Measurements from ENCODE around the gene CCNK. TPM values are rescaled to one million over a fixed set of nuclear protein-coding genes. Genes with fewer than 3 reads are reported as not detected.

The CCNK gene
- total RNA-seq, 2 donors from 2014 or later, result 22.6 to 42.2 TPM

DNA sequence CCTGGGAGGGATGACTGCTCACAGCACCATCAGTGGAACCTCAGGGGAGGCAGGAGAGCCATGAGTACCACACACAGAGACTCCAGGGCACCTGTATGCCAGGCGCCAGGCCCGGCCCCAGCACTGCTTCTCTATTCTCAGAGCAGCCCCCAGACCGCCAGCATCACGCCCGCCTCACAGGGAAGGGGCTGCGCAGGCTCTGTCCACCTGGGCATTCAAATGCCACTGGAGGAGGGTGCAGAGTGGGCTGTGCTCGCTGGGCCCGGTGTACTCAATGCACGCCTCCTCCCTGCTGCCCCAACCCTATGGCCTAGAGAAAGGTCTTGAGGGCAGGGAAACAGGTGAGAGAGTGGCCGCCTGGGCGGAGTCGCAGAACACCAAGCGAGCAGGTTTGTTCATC is 79.2 kb downstream of the CCNK start:
- TF ChIP-seq, protein P1, sequence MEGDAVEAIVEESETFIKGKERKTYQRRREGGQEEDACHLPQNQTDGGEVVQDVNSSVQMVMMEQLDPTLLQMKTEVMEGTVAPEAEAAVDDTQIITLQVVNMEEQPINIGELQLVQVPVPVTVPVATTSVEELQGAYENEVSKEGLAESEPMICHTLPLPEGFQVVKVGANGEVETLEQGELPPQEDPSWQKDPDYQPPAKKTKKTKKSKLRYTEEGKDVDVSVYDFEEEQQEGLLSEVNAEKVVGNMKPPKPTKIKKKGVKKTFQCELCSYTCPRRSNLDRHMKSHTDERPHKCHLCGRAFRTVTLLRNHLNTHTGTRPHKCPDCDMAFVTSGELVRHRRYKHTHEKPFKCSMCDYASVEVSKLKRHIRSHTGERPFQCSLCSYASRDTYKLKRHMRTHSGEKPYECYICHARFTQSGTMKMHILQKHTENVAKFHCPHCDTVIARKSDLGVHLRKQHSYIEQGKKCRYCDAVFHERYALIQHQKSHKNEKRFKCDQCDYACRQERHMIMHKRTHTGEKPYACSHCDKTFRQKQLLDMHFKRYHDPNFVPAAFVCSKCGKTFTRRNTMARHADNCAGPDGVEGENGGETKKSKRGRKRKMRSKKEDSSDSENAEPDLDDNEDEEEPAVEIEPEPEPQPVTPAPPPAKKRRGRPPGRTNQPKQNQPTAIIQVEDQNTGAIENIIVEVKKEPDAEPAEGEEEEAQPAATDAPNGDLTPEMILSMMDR (IDR thresholded peaks at IDR 0.05), result no peak
- Histone ChIP-seq H3K4me1 (ENCODE audit: control insufficient read depth in 1 of 2, low read depth in 2 of 2) (peaks cover 6 to 45% of the 10 kb centered on the region in 2 donors), H3K27ac (no peak overlapping the region)

DNA sequence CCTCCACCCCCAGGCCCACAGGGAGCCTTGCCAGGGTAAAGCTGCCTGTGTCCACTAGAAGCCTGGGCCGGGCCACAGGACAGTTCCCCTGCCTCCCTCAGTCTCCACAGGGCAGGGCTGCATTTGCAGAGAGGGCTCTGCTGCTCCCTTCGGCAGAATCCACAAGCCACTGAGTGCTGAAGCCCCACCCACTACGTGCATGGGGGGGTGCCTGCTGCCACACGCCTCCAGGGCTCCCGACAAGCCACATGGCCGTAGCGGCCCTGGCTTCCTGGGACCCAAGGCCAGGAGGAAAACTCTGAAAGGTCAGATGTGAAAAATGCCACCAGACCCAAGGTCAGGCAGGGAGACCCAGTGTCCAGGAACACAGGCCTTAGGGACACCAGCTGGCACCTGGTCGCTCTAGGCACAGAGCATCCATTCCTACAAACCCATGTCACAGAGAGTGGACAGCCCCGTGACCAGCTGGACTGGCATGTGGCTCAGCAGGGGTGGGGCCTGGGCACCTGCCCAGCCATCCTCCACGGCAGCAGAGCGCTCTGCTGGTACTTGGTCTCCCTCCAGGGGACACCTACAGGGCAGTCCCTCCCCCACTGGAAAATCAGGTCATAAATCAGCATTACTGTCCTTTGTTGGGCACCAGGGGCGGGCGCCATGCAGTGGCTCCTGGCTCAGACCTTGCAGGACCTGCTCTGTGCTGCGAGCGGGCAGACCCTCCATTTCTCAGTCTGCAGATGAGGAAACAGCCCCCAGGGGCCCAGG is 79.9 kb downstream of the CCNK start:
- no peak overlapping the region for H3K27ac ChIP-seq
- H3K27me3 ChIP-seq (replicated peaks; ENCODE audit: insufficient read depth), result no peaks in the 10 kb centered on the region
- no peak overlapping the region for H3K4me3 ChIP-seq
- peaks cover 6 to 52% of the 10 kb centered on the region in 2 donors for H3K4me1 ChIP-seq (ENCODE audit: control insufficient read depth in 1 of 2, low read depth in 2 of 2)
- no peaks in the 10 kb centered on the region for H3K36me3 ChIP-seq
- no peak for DNase-seq (ENCODE audit: low spot score)
- H3K9me3 ChIP-seq, result no peaks in the 10 kb centered on the region
- TF ChIP-seq, protein P1 (IDR thresholded peaks at IDR 0.05), result no peak
- ATAC-seq (ENCODE audit: insufficient number of reproducible peaks, low FRiP score, low read depth), result no peak

More for the DNA sequence above, 79.2 kb downstream of the CCNK start:
- no peaks in the 10 kb centered on the region for H3K9me3 ChIP-seq
- H3K4me3 ChIP-seq, result no peak overlapping the region
- no peaks in the 10 kb centered on the region for H3K27me3 ChIP-seq (replicated peaks; ENCODE audit: insufficient read depth)
- DNase-seq (ENCODE audit: low spot score), result no peak
- H3K36me3 ChIP-seq, result no peaks in the 10 kb centered on the region
- no peak for ATAC-seq (ENCODE audit: insufficient number of reproducible peaks, low FRiP score, low read depth)

DNA sequence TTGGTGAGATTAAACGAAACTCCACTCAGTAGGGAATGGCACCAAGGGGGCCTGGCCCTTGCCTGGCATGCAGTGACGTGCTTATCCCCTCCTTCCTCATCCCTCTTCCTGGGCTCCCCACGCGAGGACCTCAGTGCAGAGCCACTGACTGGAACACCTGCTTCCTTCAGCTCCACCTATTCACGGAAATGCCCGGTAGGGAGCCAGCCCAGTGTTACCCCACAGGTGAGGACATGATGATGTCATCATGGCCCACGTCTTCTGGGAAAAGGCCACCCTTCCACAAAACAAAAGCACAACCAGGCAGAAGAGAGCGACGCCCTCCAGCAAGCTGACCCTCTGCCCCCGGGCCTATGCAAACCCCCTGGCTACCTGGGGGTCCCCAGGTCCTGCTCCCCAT is 80.7 kb downstream of the CCNK start:
- DNase-seq (ENCODE audit: low spot score) (no peak), ATAC-seq (ENCODE audit: insufficient number of reproducible peaks, low FRiP score, low read depth) (no peak)
- no peaks in the 10 kb centered on the region for H3K27me3 ChIP-seq (replicated peaks; ENCODE audit: insufficient read depth)
- no peaks in the 10 kb centered on the region for H3K36me3 ChIP-seq
- no peak overlapping the region for H3K4me3 ChIP-seq
- no peak overlapping the region for H3K27ac ChIP-seq
- peaks cover 6 to 52% of the 10 kb centered on the region in 2 donors for H3K4me1 ChIP-seq (ENCODE audit: control insufficient read depth in 1 of 2, low read depth in 2 of 2)
- no peaks in the 10 kb centered on the region for H3K9me3 ChIP-seq
- TF ChIP-seq, protein P1 (IDR thresholded peaks at IDR 0.05), result no peak

Other genes starting within 250 kb of the CCNK start
- 1 to 10 TPM in 1 of 2 donors, under 1 TPM in 1; 0.92 to 6.2 TPM for gene BCL11B, start 209.2 kb upstream of the CCNK start, total RNA-seq
- 10 to 100 TPM; 70.8 to 76.8 TPM for gene SETD3, start 550 bp upstream of the CCNK start, total RNA-seq
- gene CCDC85C, start 122.8 kb downstream of the CCNK start, total RNA-seq, result 1 to 10 TPM; 1.5 to 4.1 TPM
- gene HHIPL1, start 163.7 kb downstream of the CCNK start, total RNA-seq, result 10 to 100 TPM in 1 of 2 donors, 1 to 10 TPM in 1; 2.1 to 10.0 TPM
- 1 to 10 TPM in 1 of 2 donors, under 1 TPM in 1; 0.68 to 1.3 TPM for gene CYP46A1, start 202.9 kb downstream of the CCNK start, total RNA-seq